Measurements from ENCODE around the gene HSPG2.
"Not testable (repeated sequence)": the region's sequence is repeated elsewhere in the genome, so short reads cannot be mapped to it uniquely, and the experiment has no call there.

The HSPG2 gene

GRCh38 chr1:21911205-21912001 is 25.7 kb downstream of the HSPG2 start:
- peak; percentile 88 for DNase-seq

- no peak for DNase-seq
Observed at GRCh38 chr1:21910558-21911204, 26.4 kb downstream of the HSPG2 start.

- peak; percentile 87 for DNase-seq
Observed at GRCh38 chr1:21909787-21910503, 27.2 kb downstream of the HSPG2 start.

DNA sequence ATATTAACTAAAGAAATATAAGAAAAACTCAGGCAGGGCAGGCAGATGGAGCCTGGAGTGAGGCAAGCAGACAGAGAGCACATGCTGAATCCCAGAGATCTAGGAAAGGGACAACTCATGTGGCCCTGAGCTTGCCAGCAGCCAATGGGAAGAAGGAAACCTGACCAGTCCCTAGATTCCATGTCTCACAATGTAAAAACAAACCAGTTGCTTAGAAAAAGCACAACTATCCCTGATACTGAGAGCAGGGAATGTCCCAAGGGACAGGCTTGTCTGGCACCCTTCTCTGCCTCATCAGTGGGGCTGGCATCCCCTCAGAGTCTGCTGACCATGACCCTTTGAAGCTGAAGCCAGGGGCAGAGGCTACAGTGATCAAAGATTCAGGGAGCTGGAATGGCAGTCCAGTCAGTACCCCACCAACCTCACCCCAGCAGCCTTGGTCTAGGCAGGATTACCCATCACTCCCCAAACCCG is 27.8 kb downstream of the HSPG2 start:
- DNase-seq = no peak

DNA sequence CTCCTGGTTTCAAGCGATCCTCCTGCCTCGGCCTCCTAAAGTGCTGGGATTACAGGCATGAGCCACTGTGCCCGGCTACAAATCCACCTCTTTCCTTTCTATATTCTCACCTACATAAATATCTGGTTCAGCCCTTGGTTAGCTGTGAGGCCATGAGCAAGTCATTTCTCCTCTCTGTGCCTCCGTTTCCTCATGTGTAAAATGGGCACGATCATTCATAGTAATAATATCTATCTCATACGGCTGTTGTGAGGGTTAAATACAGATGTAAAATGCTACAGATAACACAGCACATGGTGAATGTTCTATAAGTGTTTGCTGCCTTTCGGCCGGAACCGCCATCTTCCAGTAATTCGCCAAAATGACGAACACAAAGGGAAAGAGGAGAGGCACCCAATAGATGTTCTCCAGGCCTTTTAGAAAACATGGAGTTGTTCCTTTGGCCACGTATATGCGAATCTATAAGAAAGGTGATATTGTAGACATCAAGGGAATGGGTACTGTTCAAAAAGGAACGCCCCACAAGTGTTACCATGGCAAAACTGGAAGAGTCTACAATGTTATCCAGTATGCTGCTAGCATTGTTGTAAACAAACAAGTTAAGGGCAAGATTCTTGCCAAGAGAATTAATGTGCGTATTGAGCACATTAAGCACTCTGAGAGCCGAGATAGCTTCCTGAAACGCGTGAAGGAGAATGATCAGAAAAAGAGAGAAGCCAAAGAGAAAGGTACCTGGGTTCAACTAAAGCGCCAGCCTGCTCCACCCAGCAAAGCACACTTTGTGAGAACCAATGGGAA is 29.2 kb downstream of the HSPG2 start:
- not testable (repeated sequence) for DNase-seq

DNA sequence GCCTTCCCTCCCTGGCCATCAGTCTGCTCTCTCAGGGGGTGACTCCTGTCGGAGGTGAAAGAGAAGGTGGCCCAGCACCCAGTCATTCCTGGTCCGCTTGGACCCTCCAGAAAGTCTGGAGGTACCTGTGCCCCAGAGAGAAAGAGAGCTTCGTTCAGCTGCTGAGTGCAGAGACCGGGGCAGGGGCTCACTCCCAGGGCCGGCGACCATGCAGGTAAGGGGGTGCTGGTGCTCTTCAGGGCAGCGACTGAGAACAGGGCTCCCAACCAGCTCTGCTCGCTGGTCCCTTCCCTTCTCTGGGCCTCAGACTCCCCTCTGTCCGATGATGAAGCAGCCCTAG is 30.1 kb downstream of the HSPG2 start:
- DNase-seq = no peak

- DNase-seq = peak; percentile 88
Observed at GRCh38 chr1:21906173-21907078, 30.7 kb downstream of the HSPG2 start.

GRCh38 chr1:21904704-21905520 is 32.2 kb downstream of the HSPG2 start:
- DNase-seq = peak; percentile 78

DNA sequence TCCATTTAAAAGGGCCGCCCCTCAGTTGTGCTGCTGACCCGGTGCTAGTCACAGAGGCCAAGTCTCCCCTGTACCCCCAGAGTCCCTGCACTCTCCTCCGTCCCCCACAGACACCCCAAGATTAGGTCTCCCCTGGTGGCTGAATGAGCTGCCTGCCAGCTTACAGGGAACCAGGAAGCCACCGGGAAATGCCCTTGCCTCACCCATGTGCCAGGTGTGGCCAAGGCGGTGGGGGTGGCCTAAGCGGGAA is 32.7 kb downstream of the HSPG2 start:
- no peak for DNase-seq

GRCh38 chr1:21903638-21904453 is 33.3 kb downstream of the HSPG2 start:
- no peak for DNase-seq

DNA sequence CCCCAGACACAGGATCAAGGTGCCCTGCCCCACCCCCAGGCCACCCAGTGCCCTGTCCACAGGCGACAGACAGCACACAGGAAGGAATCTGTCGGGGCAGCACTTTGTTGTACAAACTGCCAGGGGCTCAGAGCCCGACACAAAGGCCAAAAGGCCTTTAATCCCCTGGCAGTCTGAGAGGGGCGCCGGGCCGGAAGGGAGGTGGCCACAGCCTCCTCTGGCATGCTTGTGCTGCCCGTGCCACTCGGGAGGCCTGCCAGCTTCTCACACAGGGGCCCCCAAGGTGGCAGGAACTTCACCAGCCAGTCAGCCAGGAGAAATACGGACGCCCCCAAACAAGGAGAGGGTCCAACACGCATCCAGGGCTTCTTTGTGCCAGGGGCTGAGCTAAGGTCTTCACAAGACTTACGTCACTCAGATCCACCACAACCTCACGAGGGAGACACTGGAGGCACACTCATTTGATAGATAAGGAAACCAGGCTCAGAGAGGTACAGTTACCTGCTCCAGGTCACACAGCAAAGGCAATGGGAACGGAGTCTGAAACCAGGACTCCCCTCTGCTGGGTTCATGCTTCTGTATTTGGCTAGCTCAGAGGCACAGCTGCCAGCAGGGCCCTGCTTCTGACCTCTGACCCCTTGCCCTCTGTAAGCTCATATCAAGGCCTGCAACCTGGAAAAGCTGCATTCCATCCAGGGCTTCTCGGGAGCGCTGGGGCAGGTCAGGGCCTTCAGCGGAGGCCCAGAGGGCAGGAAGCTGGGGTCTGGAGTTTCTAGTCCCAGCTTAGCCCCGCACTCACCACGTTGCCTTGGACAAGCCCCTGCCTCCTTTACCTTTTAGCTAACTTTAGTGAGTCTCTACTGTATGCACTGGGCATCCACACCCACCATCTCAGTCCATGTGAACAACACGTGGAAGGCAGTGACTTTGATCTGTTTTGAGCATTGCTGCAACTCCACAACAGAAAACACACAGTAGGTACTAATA is 34.8 kb downstream of the HSPG2 start:
- peak; percentile 93 for DNase-seq

DNA sequence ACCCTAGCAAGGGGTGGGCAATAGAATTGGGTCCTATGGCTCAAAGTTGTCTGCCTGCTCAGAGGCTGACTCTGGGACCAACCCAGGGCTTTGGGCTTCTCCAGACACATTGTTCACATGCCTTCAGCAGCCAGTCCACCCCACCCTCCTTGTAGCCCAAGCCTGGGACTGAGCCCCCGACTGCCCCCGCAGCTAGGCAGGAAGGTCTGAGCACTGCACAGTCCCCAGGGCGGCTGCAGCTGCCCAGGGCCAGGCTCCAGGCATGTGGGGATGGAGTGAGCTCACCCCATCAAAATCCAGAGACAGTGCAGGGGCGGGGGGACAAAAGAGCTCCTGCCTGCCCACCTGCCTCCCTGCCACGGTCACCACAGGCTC is 35.6 kb downstream of the HSPG2 start:
- DNase-seq = peak; percentile 95

GRCh38 chr1:21900766-21901472 is 36.2 kb downstream of the HSPG2 start:
- no peak for DNase-seq

DNA sequence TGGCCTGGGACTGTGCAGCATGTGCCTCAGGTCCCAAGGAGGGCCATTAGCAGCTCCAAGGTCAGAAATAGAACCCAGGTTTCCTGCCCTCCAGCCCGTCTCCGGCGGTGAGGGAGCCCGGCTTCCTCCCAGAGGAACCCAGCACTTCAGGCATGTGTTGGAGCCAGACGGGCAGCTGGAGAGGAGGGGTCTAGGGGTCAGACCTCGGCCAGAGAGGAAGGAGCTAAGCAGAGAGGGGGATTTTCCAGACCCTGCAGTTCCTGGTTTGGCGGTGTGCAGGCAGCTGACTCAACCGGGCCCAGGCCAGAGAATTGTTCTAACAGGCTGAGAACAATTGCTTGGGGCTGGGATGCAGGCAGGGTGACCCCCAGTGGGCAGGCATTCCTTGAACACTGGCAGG is 37.1 kb downstream of the HSPG2 start:
- DNase-seq = peak; percentile 82

DNA sequence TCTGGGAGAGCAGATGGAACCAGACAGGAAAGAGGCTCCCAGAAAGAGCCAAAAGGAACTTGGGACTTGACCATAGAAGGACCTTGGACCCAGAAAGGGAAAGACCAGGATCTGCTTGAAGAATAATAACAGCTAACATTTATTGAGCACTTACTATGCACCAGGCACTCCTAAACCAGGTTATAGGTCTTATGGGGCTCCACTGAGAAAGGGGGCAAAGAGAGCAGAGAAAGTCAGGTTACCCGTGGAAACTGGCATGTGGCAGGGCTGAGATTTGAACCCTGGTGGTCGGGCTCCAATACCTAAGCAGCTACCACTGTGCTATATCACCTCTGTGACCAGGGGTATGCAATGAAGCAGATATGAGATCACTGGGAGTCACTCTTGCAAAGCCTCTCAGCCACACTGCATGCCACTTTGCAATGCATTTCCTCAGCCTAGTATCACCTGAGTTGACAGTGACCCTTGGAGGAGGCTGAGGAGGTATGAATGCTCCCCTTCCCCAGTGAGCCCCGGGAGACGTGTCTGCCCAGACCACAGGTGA is 37.8 kb downstream of the HSPG2 start:
- no peak for DNase-seq

DNA sequence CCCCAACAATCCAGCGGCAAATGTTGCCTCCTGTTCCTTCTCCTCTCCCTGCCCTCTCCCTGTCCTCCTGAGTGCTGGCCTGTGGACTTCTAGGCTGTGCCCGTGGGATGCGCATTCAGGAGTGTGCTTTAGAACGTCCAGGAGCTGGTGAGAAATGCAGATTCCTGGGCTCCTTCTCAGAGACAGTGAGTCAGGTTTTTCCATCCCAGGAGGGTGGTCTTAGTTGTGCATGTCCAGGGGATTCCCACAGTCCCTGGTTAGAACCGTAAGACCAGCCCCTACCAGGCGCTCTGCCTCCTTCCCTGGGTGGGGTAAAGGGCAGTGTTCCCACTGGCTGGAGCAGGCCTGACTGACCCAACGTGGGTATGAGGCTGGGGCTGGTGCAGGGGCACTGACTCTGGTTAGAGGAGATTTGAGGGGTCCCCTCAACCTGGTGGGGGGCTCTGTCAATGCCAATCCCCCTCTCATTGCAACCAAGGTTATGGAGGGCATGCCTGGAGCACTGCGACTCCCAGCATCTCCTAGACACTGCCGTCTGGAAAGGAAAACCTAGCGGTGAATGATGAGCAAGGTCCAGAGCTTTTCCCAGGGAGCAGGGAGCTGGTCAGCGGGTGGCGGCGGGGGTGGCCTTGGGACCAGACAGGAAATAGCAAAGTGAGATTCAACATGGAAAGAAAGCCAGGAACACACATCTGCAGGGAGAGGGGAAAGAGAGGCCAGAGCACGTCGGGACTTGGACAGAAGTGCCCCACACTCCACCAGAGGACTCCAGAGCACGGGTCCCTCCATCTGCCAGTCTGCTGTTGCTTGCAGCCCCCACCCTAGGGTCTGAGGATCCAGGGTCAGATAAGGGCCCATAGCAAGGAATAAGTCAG is 38.5 kb downstream of the HSPG2 start:
- DNase-seq = no peak

- DNase-seq = no peak
Observed at GRCh38 chr1:21897844-21898243, 39.3 kb downstream of the HSPG2 start.
